DND-41 (cell line): ENCODE data around the gene DHX57.

Source experiments
- CTCF ChIP-seq: IDR thresholded peaks from 2 replicates; pipeline ENCODE4 v1.5.1; 2012; ENCODE audit warnings: borderline replicate concordance, low read length, moderate library complexity, mild to moderate bottlenecking; ENCODE audit not compliant: poor library complexity, severe bottlenecking; ENCODE audit errors: extremely low read depth
- EZH2 ChIP-seq: IDR thresholded peaks from 3 replicates; pipeline ENCODE4 v1.6.1; 2012; ENCODE audit warnings: borderline replicate concordance, low read depth, mild to moderate bottlenecking, moderate library complexity, low read length, inconsistent platforms; ENCODE audit not compliant: severe bottlenecking

- no peak for TF ChIP-seq CTCF
- no peak for TF ChIP-seq EZH2
These were observed 97.0 kb downstream of the DHX57 start for GRCh38 chr2:38778687-38779082.
